ENCODE measurements around the gene THSD7A.

DNA sequence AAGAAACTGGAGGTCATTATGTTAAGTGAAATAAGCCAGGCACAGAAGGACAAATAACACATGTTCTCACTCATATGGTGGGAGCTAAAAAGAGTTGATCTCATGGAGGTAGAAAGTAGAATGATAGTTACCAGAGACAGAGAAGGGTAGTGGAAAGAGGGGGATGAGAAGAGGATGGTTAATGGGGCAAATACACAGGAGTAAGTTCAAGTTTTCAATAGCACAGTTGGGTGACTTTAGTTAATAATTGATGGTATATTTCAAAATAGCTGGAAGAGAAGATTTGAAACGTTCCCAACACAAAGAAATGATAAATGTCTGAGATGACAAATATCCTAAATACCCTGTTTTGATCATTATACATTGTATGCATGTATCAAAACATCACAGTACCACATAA, 261.8 kb downstream of the THSD7A start:
- TF ChIP-seq, protein P1, sequence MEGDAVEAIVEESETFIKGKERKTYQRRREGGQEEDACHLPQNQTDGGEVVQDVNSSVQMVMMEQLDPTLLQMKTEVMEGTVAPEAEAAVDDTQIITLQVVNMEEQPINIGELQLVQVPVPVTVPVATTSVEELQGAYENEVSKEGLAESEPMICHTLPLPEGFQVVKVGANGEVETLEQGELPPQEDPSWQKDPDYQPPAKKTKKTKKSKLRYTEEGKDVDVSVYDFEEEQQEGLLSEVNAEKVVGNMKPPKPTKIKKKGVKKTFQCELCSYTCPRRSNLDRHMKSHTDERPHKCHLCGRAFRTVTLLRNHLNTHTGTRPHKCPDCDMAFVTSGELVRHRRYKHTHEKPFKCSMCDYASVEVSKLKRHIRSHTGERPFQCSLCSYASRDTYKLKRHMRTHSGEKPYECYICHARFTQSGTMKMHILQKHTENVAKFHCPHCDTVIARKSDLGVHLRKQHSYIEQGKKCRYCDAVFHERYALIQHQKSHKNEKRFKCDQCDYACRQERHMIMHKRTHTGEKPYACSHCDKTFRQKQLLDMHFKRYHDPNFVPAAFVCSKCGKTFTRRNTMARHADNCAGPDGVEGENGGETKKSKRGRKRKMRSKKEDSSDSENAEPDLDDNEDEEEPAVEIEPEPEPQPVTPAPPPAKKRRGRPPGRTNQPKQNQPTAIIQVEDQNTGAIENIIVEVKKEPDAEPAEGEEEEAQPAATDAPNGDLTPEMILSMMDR (IDR thresholded peaks at IDR 0.05; ENCODE audit: poor library complexity, severe bottlenecking) = no peak
- TF ChIP-seq TAF1 (IDR thresholded peaks at IDR 0.05; ENCODE audit: low read depth) (no peak), POLR2AphosphoS5 (IDR thresholded peaks at IDR 0.05) (no peak)
